Loucy (cell line): Measurements from ENCODE around the gene TMEM233.

ENCODE experiments used
- H2AFZ ChIP-seq: fragments of 200-600 bp; sonication (generic); 2 replicates; pipeline ENCODE4 v1.6.0; 2016; ENCODE audit warnings: antibody characterized with exemption, mild to moderate bottlenecking, low read length, moderate library complexity
- H3F3A ChIP-seq: fragments of 200-600 bp; 2 replicates; pipeline ENCODE4 v1.6.0; 2016; ENCODE audit warnings: antibody characterized with exemption, low read depth, mild to moderate bottlenecking
- H3K27me3 ChIP-seq: fragments of 200-600 bp; sonication (generic); 2 replicates; pipeline ENCODE4 v1.6.1; 2014; ENCODE audit warnings: low read length, mild to moderate bottlenecking; ENCODE audit not compliant: insufficient read depth, poor library complexity, severe bottlenecking
- H3K36me3 ChIP-seq: fragments of 200-600 bp; sonication (generic); 2 replicates; pipeline ENCODE4 v1.6.1; 2016; ENCODE audit warnings: low read length; ENCODE audit not compliant: insufficient read depth
- H3K4me1 ChIP-seq: fragments of 200-600 bp; sonication (generic); 2 replicates; pipeline ENCODE4 v1.5.1; 2014; ENCODE audit warnings: low read length, mild to moderate bottlenecking; ENCODE audit not compliant: insufficient read depth, poor library complexity, severe bottlenecking
- H3K4me2 ChIP-seq: fragments of 200-600 bp; sonication (generic); 2 replicates; pipeline ENCODE4 v1.6.0; 2014; ENCODE audit warnings: antibody characterized with exemption, low read length, low read depth, mild to moderate bottlenecking; ENCODE audit not compliant: poor library complexity, severe bottlenecking
- H3K4me3 ChIP-seq: fragments of 200-600 bp; sonication (generic); 2 replicates; pipeline ENCODE4 v1.5.1; 2014; ENCODE audit warnings: low read length, mild to moderate bottlenecking, mixed read lengths; ENCODE audit not compliant: poor library complexity, severe bottlenecking
- H3K79me2 ChIP-seq: fragments of 200-600 bp; sonication (generic); 2 replicates; pipeline ENCODE4 v1.6.1; 2014; ENCODE audit warnings: low read length; ENCODE audit not compliant: insufficient read depth
- H3K9ac ChIP-seq: fragments of 200-600 bp; sonication (generic); 2 replicates; pipeline ENCODE4 v1.6.0; 2014; ENCODE audit warnings: mild to moderate bottlenecking, low read depth, low read length, moderate library complexity; ENCODE audit not compliant: poor library complexity, severe bottlenecking
- H3K9me2 ChIP-seq: fragments of 200-600 bp; sonication (generic); replicated peaks from 2 replicates; pipeline ENCODE4 v1.6.1; 2016; ENCODE audit warnings: low read depth, low read length, mixed read lengths
- H3K9me3 ChIP-seq: fragments of 200-600 bp; sonication (generic); 2 replicates; pipeline ENCODE4 v1.6.1; 2014; ENCODE audit warnings: mild to moderate bottlenecking, antibody characterized with exemption, low read length, low read depth; ENCODE audit not compliant: insufficient read depth
- H4K20me1 ChIP-seq: fragments of 200-600 bp; sonication (generic); 2 replicates; pipeline ENCODE4 v1.6.0; 2014; ENCODE audit warnings: antibody characterized with exemption, low read length, mild to moderate bottlenecking; ENCODE audit not compliant: insufficient read depth, poor library complexity, severe bottlenecking
- CTCF ChIP-seq: fragments of 200-600 bp; sonication (generic); conservative IDR thresholded peaks from 2 replicates; pipeline ENCODE4 v1.5.1; 2014; ENCODE audit warnings: mild to moderate bottlenecking, antibody characterized with exemption, low read length
- EZH2phosphoT487 ChIP-seq: fragments of 200-600 bp; IDR thresholded peaks from 2 replicates; pipeline ENCODE4 v1.6.1; 2018; ENCODE audit warnings: antibody characterized with exemption, mild to moderate bottlenecking, moderate library complexity, borderline replicate concordance

Gene TMEM233

GRCh38 chr12:119570771-119571170, 22.8 kb upstream of the TMEM233 start:
- Histone ChIP-seq H3K79me2 (no peaks in the 10 kb centered on the region), H3K36me3 (no peaks in the 10 kb centered on the region)
- TF ChIP-seq CTCF (no peak), EZH2phosphoT487 (no peak)

GRCh38 chr12:119573086-119573485, 20.5 kb upstream of the TMEM233 start:
- H3K9me2 ChIP-seq = no peaks in the 10 kb centered on the region
- no peaks in the 10 kb centered on the region for H3K9me3 ChIP-seq
- H3K27me3 ChIP-seq = no peaks in the 10 kb centered on the region
- no peaks in the 10 kb centered on the region for H3K4me1 ChIP-seq
- H3K4me3 ChIP-seq = no peak overlapping the region
- no peak overlapping the region for H3K9ac ChIP-seq
- H3K79me2 ChIP-seq = no peaks in the 10 kb centered on the region
- TF ChIP-seq EZH2phosphoT487 (no peak), CTCF (no peak)
- H2AFZ ChIP-seq = no peak overlapping the region
- H3K4me2 ChIP-seq = no peak overlapping the region
- H4K20me1 ChIP-seq = no peaks in the 10 kb centered on the region
- H3K36me3 ChIP-seq = no peaks in the 10 kb centered on the region
- no peaks in the 10 kb centered on the region for H3F3A ChIP-seq

More at GRCh38 chr12:119570771-119571170, 22.8 kb upstream of the TMEM233 start:
- Histone ChIP-seq H4K20me1 (no peaks in the 10 kb centered on the region), H3K9ac (no peak overlapping the region), H3K9me3 (no peaks in the 10 kb centered on the region), H3F3A (no peaks in the 10 kb centered on the region), H3K4me3 (no peak overlapping the region), H3K4me1 (no peaks in the 10 kb centered on the region), H3K4me2 (no peak overlapping the region), H3K27me3 (no peaks in the 10 kb centered on the region), H2AFZ (no peak overlapping the region), H3K9me2 (no peaks in the 10 kb centered on the region)

- H2AFZ ChIP-seq = no peak overlapping the region
- no peaks in the 10 kb centered on the region for H3K9me3 ChIP-seq
- H3K4me1 ChIP-seq = no peaks in the 10 kb centered on the region
- TF ChIP-seq EZH2phosphoT487 (no peak), CTCF (no peak)
- no peak overlapping the region for H3K9ac ChIP-seq
- H3K9me2 ChIP-seq = no peaks in the 10 kb centered on the region
- H3F3A ChIP-seq = no peaks in the 10 kb centered on the region
- no peaks in the 10 kb centered on the region for H4K20me1 ChIP-seq
- no peaks in the 10 kb centered on the region for H3K27me3 ChIP-seq
- no peak overlapping the region for H3K4me2 ChIP-seq
- no peak overlapping the region for H3K4me3 ChIP-seq
- no peaks in the 10 kb centered on the region for H3K79me2 ChIP-seq
- H3K36me3 ChIP-seq = no peaks in the 10 kb centered on the region
These were observed 19.3 kb upstream of the TMEM233 start for GRCh38 chr12:119574255-119574654.
